H1 (cell line): ENCODE results near the gene GPER1. TPM values are rescaled to one million over a fixed set of nuclear protein-coding genes. Genes with fewer than 3 reads are reported as not detected.

Source experiments
- ASH2L ChIP-seq: fragments of 200-600, 300-600 bp; sonication (generic); IDR thresholded peaks from one replicate; pipeline ENCODE4 v1.7.1; 2017; ENCODE audit warnings: low read length
- CBX8 ChIP-seq: fragments of 300-800, 300-1000 bp; sonication (generic); IDR thresholded peaks from 2 replicates; pipeline ENCODE4 v1.7.1; 2016; ENCODE audit warnings: low read depth, low read length, borderline replicate concordance
- CHD1 ChIP-seq: IDR thresholded peaks from 2 replicates; pipeline ENCODE4 v1.6.1; 2012; ENCODE audit warnings: low read depth, low read length, improper control_type of control experiment
- EZH2 ChIP-seq: fragments of 200-600 bp; sonication (generic); IDR thresholded peaks from 2 replicates; pipeline ENCODE4 v1.7.1; 2012; ENCODE audit warnings: low read depth, mild to moderate bottlenecking, moderate library complexity, low read length, inconsistent platforms; ENCODE audit not compliant: severe bottlenecking
- KDM1A ChIP-seq: fragments of 200-600, 300-600 bp; sonication (generic); IDR thresholded peaks from 2 replicates; pipeline ENCODE4 v1.7.1; 2016; ENCODE audit warnings: mild to moderate bottlenecking, low read length, borderline replicate concordance
- PHF8 ChIP-seq: fragments of 200-600 bp; sonication (generic); conservative IDR thresholded peaks from 2 replicates; pipeline ENCODE4 v1.7.1; 2012; ENCODE audit warnings: low read depth, mild to moderate bottlenecking, inconsistent platforms, low read length, moderate library complexity
- SIN3A ChIP-seq, 2 experiments: IDR thresholded peaks in 1 of 2; conservative IDR thresholded peaks in 1 of 2; 2 replicates each; pipeline ENCODE4 v1.6.1; 2011 to 2012; ENCODE audit warnings: low read length in 2 of 2, improper control_type of control experiment in 1 of 2, low read depth in 1 of 2, mild to moderate bottlenecking in 1 of 2
- TBP ChIP-seq: IDR thresholded peaks from 2 replicates; pipeline ENCODE4 v1.6.1; 2011; ENCODE audit warnings: low read depth, low read length, improper control_type of control experiment
- polyA plus RNA-seq, 7 experiments: library from polyadenylated mRNA; depleted of rRNA in 3 of 7; stranded (reverse) in 5 of 7; unstranded in 2 of 7; fragments of >200 nt in 5 of 7; fragments of 200-250 nt in 2 of 7; gene quantifications; 1 replicate in 5 of 7; 2 replicates in 1 of 7; 4 replicates in 1 of 7; pipeline versions ENCODE4 v1.2.1 to v1.2.3, GENCODE V29; 2011 to 2013; ENCODE audit warnings: missing spikeins in 2 of 7, mixed read lengths in 2 of 7
- total RNA-seq: library from RNA; stranded (reverse); fragmentation: NEBNext Ultra II Directional; extraction: Animal tissue kit (Norgen Biotek cat#: 25700); gene quantifications from 2 replicates; pipeline ENCODE4 v1.2.1, GENCODE V29; 2021
- TF ChIP-seq, protein P1 (sequence below): IDR thresholded peaks from 2 replicates; pipeline ENCODE4 v1.6.1; 2011; ENCODE audit warnings: low read depth, mild to moderate bottlenecking, low read length; ENCODE audit not compliant: insufficient read depth
- TF ChIP-seq, protein P2 (sequence below): fragments of 300-600 bp; sonication (generic); IDR thresholded peaks from 2 replicates; pipeline ENCODE4 v1.7.1; 2012; ENCODE audit warnings: low read length, moderate library complexity, mild to moderate bottlenecking, inconsistent platforms; ENCODE audit not compliant: insufficient replicate concordance

Gene GPER1
- total and polyA plus RNA-seq, 2 of the 8 experiments (the other 6 are each of a cell fraction or from before 2014, with no cell fraction given): 0.24 to 0.47 TPM

DNA sequence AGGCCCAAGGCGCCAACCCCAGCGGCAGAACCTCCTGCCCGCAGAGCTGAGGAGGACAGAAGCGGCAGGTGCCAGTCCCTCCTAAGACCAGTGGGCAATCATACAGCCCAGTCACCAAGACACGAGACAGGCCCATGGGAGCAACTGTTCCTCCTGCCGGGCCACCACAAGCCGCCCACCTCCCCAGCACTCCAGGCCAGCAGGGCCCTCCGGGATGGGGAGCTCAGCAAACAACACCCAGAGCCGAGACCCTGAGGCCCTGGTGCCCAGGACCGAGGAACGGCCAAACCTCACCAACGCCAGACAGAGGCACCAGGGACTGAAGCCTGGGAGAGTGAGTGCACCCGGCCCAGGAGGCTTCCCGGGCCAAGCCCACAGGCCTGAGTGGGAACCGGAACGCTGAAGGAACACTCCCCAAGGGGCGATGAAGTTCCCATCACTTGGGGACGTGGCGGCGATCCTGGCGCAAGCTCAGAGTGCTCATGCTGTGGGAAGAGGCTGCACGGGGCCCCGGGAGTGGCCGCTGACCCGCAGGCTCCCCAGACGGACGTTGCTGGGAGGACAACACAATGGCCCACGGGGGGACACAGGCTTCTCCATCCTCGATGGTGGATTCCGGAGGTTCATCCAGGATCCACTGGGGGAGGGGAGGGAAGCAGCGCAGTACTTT, 35.1 kb downstream of the GPER1 start (continued):
- TF ChIP-seq EZH2: no peak
- no peak for TF ChIP-seq CBX8
- no peak for TF ChIP-seq SIN3A (conservative IDR thresholded peaks at IDR 0.05 in 1 of 2, IDR thresholded peaks at IDR 0.05 in 1 of 2; ENCODE audit: low read depth in 1 of 2, low read length in 2 of 2)
- no peak for TF ChIP-seq TBP
- TF ChIP-seq PHF8: no peak
- TF ChIP-seq, protein P1, sequence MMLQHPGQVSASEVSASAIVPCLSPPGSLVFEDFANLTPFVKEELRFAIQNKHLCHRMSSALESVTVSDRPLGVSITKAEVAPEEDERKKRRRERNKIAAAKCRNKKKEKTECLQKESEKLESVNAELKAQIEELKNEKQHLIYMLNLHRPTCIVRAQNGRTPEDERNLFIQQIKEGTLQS: no peak
- no peak for TF ChIP-seq KDM1A
- no peak for TF ChIP-seq ASH2L
- no peak for TF ChIP-seq CHD1
- TF ChIP-seq, protein P2, sequence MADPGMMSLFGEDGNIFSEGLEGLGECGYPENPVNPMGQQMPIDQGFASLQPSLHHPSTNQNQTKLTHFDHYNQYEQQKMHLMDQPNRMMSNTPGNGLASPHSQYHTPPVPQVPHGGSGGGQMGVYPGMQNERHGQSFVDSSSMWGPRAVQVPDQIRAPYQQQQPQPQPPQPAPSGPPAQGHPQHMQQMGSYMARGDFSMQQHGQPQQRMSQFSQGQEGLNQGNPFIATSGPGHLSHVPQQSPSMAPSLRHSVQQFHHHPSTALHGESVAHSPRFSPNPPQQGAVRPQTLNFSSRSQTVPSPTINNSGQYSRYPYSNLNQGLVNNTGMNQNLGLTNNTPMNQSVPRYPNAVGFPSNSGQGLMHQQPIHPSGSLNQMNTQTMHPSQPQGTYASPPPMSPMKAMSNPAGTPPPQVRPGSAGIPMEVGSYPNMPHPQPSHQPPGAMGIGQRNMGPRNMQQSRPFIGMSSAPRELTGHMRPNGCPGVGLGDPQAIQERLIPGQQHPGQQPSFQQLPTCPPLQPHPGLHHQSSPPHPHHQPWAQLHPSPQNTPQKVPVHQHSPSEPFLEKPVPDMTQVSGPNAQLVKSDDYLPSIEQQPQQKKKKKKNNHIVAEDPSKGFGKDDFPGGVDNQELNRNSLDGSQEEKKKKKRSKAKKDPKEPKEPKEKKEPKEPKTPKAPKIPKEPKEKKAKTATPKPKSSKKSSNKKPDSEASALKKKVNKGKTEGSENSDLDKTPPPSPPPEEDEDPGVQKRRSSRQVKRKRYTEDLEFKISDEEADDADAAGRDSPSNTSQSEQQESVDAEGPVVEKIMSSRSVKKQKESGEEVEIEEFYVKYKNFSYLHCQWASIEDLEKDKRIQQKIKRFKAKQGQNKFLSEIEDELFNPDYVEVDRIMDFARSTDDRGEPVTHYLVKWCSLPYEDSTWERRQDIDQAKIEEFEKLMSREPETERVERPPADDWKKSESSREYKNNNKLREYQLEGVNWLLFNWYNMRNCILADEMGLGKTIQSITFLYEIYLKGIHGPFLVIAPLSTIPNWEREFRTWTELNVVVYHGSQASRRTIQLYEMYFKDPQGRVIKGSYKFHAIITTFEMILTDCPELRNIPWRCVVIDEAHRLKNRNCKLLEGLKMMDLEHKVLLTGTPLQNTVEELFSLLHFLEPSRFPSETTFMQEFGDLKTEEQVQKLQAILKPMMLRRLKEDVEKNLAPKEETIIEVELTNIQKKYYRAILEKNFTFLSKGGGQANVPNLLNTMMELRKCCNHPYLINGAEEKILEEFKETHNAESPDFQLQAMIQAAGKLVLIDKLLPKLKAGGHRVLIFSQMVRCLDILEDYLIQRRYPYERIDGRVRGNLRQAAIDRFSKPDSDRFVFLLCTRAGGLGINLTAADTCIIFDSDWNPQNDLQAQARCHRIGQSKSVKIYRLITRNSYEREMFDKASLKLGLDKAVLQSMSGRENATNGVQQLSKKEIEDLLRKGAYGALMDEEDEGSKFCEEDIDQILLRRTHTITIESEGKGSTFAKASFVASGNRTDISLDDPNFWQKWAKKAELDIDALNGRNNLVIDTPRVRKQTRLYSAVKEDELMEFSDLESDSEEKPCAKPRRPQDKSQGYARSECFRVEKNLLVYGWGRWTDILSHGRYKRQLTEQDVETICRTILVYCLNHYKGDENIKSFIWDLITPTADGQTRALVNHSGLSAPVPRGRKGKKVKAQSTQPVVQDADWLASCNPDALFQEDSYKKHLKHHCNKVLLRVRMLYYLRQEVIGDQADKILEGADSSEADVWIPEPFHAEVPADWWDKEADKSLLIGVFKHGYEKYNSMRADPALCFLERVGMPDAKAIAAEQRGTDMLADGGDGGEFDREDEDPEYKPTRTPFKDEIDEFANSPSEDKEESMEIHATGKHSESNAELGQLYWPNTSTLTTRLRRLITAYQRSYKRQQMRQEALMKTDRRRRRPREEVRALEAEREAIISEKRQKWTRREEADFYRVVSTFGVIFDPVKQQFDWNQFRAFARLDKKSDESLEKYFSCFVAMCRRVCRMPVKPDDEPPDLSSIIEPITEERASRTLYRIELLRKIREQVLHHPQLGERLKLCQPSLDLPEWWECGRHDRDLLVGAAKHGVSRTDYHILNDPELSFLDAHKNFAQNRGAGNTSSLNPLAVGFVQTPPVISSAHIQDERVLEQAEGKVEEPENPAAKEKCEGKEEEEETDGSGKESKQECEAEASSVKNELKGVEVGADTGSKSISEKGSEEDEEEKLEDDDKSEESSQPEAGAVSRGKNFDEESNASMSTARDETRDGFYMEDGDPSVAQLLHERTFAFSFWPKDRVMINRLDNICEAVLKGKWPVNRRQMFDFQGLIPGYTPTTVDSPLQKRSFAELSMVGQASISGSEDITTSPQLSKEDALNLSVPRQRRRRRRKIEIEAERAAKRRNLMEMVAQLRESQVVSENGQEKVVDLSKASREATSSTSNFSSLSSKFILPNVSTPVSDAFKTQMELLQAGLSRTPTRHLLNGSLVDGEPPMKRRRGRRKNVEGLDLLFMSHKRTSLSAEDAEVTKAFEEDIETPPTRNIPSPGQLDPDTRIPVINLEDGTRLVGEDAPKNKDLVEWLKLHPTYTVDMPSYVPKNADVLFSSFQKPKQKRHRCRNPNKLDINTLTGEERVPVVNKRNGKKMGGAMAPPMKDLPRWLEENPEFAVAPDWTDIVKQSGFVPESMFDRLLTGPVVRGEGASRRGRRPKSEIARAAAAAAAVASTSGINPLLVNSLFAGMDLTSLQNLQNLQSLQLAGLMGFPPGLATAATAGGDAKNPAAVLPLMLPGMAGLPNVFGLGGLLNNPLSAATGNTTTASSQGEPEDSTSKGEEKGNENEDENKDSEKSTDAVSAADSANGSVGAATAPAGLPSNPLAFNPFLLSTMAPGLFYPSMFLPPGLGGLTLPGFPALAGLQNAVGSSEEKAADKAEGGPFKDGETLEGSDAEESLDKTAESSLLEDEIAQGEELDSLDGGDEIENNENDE: no peak
